Activated CD8-positive, alpha-beta memory T cell treated with anti-CD3 and anti-CD28 coated beads, Interleukin-2, amount 50 U/mL, for 4 hours (primary cell): ENCODE results near the gene RHOF.
A peak's percentile ranks its signal among the peaks of the same experiment; 100 is the strongest.

Experiments used
- DNase-seq: peaks from one replicate; pipeline ENCODE4 v3.0.0-alpha.2; 2020

RHOF gene

GRCh38 chr12:121803861-121804416, 10.5 kb upstream of the RHOF start, which contains the start of gene SETD1B:
SETD1B (plus strand) TSS chr12:121804009; CDS start chr12:121804738, 729 bp downstream.
- peak; percentile 54 for DNase-seq

GRCh38 chr12:121802843-121803698, 9.6 kb upstream of the RHOF start:
- peak; percentile 84 for DNase-seq

GRCh38 chr12:121802485-121802842, 9.0 kb upstream of the RHOF start:
- no peak for DNase-seq

DNA sequence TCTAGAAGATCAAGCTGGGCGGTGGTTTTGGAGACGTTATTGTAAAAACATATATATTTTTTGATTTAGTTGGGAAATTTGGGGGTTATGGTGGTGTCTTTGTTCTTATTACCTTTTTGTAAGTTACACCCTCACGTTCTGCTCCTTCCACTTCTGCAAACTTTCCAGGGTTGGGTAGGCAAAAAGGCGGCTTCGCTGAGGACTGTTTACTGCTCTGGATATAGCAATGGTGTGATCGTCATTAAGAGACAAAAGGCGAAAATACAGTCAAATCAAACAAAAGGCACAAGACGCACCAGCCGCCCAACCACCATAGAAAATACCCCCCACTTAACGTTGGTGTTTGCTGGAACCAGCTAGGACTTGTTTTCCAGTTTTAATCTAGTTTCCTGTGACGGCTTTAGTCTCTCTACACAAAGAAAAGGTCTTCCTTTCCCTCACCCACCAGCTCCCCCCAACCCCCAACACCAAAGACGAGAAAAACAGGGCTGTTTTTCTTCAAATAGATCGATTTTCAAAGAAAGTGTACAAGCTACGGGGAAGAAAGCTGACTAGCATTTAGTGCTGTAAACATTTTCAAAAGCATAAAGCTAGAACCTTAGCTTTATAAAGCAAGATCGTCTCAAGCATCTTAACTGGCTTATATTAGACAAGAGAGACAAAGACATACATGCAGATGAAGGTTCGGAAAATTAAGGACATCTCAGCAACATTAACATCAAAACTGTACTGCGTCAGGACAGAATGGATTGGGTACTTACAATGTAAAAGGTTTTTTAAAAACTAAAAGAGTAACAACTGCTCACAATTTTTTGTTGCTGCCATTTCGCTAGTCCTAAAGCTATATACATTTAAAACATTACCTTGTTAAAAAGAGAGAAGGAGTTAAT, 8.4 kb upstream of the RHOF start:
- DNase-seq, result peak; percentile 38

DNA sequence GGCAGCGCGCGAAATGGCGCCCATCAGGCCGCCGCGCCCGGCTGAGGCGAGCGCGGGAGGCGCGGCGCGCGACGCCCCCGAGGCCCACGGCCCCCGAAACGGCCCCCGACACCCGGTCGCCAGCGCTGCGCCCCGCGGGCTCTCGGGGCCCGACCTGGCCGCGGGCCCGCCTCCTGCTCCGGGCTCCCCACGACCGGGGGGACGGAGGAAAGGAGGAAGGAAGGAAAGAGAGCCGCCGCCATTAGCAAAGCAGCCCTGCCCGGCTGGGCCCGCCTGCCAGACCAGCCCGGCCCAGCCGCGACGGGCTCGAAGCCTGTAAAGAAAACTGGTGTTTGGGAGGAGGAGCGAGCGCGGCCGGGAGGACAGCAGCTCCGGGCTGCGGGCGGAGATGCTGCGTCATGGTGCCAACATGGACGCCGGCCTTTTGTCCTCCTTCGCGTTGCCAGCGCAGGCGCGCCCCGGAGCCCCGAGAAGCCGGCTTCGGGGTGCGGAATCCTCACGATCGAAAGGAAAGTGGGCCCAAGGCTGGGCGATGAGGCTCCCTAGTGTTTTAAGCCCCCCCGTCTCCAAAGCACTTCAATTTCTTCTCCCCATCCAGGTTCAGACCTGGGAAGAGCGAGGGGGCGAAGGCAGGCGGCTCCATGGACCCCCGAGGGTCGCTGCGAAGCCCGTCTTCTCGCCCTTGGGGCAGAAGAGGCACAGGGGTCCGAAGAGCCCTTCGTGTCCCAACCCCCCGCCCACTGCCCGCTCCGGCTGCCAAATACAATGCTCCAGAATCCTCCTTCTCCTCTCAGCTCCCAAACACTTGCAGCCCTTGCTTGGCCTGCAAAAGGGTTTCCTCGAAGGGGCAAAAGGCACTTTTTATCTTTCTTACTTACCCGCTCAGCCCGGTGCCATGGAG, 7.5 kb upstream of the RHOF start:
- peak; percentile 73 for DNase-seq

DNA sequence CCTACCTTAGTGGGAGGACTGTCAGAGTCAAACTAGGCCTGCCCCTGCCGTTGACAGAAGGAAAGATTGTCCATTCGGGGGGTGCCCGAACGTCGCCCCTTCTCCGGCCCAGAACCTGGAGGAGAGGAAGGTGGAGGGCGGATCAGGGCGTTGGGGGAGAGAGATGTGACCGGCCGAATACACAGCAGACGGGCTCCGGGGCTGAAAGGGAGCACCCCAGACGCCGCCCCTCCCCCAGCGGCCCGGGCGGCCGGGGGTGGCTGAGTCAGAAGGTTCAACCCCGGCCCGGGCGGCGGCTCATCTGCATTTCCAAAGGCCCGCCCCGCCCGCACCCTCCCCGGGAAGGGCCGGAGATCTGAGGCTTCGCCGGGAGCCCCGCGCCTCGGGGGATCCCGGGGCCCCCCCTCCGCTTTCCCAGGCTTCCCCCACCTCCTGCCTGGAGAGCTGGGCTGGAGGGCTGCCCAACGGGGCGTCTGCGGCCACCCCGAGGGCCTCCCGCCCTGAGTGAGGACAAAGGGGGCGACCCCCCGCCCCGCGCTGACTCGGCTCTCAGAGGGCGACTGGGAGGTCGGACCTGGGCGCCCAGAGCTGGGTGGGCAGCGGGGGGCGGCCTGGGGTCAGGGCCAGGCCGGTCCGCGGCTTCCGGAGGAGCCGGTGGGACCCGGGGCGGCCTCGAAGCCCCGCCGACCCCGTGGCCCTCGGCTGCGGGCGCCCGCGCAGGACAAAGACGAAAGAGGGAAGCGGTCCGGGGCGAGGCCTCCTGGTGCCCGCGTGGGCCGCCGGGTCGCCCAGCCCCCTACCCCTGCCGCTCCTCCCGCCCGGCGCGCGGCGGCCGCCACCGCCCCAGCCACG, 6.6 kb upstream of the RHOF start:
- peak; percentile 84 for DNase-seq

GRCh38 chr12:121799156-121799841, 5.8 kb upstream of the RHOF start:
- peak; percentile 50 for DNase-seq

GRCh38 chr12:121798787-121799155, 5.3 kb upstream of the RHOF start:
- DNase-seq, result no peak

- DNase-seq, result no peak
These were observed 4.7 kb upstream of the RHOF start for GRCh38 chr12:121797937-121798786.

- no peak for DNase-seq
These were observed 3.6 kb upstream of the RHOF start for GRCh38 chr12:121796855-121797751.

- DNase-seq, result peak; percentile 87
These were observed 1.8 kb upstream of the RHOF start for GRCh38 chr12:121795034-121795968.

- DNase-seq, result peak; percentile 44
These were observed 1.1 kb upstream of the RHOF start for GRCh38 chr12:121794534-121795033.

DNA sequence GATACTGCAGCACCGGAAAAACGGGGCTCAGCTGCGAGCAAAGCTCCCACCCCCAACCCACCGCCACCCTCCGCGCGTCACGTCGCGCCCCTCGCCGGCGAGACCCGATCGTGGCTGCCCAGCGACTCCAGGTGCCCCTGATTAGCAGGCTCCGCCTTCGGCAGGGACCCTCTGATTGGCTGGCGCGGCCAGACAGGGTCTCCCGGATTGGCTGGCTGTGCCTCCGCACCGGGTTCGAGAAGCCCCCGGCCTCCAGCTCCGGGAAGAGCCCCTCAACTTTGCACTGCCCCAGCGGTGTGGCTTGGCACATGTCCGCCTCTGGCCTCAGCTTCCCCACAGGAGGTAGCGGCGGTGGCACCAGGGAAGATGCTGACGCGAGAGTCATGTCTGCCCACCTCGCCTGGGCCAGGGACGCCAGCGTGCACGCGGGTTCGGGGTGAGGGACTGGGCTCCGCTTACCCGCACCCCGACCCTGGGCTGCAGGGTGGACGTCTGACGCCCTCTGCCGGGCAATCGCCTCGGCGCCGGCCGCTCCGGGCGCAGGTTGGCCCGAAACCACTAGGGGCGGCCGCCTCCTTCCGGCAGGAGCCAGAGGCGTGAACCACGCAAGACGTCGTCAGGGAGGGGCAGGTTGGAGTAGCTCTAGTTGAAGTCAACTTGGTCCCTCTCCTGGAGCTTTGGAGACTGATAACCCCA, 498 bp upstream of the RHOF start:
- DNase-seq, result peak; percentile 96

DNA sequence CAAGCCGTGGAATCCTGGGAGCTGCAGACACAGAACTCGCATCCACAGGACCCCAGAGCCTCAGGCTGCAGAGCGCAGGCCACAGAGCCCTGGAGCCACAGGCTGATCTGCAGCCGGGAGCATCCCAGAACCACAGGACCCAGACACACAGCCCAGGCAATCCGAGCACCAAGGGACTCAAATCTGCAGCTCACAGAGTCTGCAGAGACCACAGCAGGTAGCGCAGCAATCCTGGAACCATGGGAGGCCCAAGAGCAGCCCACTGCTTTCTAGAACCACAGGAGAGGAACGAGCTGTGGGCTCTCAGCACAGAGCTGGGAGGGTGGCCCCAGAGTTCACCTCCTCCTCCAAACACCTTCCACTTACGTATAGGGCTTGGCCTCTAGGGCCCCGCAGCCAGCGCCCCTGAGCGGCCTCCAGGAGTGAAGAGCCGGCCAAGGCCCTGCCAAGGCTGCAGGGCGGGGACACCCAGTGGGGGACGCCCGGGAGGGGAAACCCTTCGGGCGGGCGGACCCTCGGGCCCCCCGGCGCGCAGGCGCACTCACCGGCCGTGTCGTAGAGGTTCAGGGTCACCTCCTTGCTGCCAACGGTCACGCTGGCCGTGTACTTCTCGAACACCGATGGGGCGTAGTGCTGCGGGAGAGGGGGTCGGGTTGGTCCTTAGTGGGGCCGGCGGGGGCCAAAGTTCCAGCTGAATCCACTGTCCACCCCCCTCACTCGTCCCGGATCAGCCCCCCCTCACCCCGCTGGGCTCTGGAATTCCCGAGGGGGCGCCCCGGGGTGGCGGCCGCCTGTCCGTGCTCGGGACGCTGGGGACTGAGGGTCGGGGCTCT, 665 bp downstream of the RHOF start:
- DNase-seq, result peak; percentile 50

DNA sequence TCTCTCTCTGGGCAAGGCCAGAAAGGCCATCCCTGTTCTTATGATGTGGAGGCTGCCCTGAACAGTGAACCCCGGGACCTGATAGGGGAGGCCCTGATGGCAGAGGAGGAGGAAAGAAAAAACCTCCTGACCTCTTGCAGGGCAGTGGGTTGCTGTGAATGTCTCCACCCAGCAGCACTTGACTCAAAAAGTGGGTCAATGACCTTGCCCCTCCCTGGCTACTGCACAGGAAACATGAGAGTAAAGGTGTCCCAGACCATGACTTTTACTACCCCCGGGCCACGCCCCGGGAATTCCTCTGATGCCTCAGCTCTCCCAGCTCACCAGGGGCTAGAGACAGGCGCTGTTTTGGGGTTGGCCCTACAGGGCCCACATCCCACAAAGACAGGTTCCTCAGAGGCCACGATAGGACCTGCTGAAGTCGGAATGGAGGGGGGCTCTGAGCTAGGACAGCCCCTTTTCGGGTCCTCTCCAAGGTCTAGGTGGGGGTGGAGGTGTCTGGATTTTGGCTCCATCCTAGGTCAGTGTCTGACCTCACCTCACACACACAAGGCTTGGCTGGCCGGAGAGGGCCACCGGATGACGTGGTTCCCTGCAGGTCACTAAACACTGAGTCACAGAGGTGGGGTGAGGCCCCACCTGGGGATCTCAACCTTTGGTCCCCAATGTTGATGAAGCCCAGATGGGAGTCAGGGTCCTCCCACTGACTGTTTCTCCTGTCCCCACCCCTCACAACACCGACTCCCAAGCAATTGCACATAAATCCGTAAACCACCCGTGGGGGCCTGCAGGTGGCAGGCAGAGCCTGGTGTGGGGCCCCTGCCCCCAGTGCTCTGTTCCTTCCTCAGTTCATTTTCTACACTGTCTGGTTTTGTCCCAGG, 1.6 kb downstream of the RHOF start:
- peak; percentile 44 for DNase-seq
